H1 (cell line): ENCODE data around the gene GSAP. TPM values are rescaled to one million over a fixed set of nuclear protein-coding genes. Genes with fewer than 3 reads are reported as not detected.

ENCODE experiments used
- ASH2L ChIP-seq: fragments of 200-600, 300-600 bp; sonication (generic); IDR thresholded peaks from one replicate; pipeline ENCODE4 v1.7.1; 2017; ENCODE audit warnings: low read length
- BACH1 ChIP-seq: IDR thresholded peaks from 2 replicates; pipeline ENCODE4 v1.6.1; 2012; ENCODE audit warnings: low read length, improper control_type of control experiment
- CEBPB ChIP-seq: IDR thresholded peaks from 2 replicates; pipeline ENCODE4 v1.6.1; 2012; ENCODE audit warnings: low read depth, low read length
- CREB1 ChIP-seq: IDR thresholded peaks from 2 replicates; pipeline ENCODE4 v1.6.1; 2012; ENCODE audit warnings: inconsistent platforms
- EZH2 ChIP-seq: fragments of 200-600 bp; sonication (generic); IDR thresholded peaks from 2 replicates; pipeline ENCODE4 v1.7.1; 2012; ENCODE audit warnings: low read depth, mild to moderate bottlenecking, moderate library complexity, low read length, inconsistent platforms; ENCODE audit not compliant: severe bottlenecking
- GABPA ChIP-seq: IDR thresholded peaks from 2 replicates; pipeline ENCODE4 v1.6.1; 2011; ENCODE audit warnings: mild to moderate bottlenecking, low read length, moderate library complexity, borderline replicate concordance; ENCODE audit not compliant: insufficient read depth
- KDM5A ChIP-seq: fragments of 200-600 bp; IDR thresholded peaks from 2 replicates; pipeline ENCODE4 v1.7.1; 2012; ENCODE audit warnings: mild to moderate bottlenecking, low read length, inconsistent platforms, mixed read lengths
- RXRA ChIP-seq: IDR thresholded peaks from 2 replicates; pipeline ENCODE4 v1.6.1; 2011; ENCODE audit warnings: low read depth, mild to moderate bottlenecking, low read length, moderate library complexity; ENCODE audit not compliant: insufficient read depth
- TAF1 ChIP-seq: IDR thresholded peaks from 2 replicates; pipeline ENCODE4 v1.6.1; 2011; ENCODE audit warnings: mild to moderate bottlenecking, low read depth, low read length
- TAF7 ChIP-seq: optimal IDR thresholded peaks from 2 replicates; pipeline ENCODE3; 2011; ENCODE audit warnings: low read depth, mild to moderate bottlenecking, inconsistent platforms, low read length, moderate library complexity, borderline replicate concordance
- TEAD4 ChIP-seq: IDR thresholded peaks from 2 replicates; pipeline ENCODE4 v1.6.1; 2012; ENCODE audit warnings: low read depth, low read length, inconsistent platforms, mixed read lengths
- polyA plus RNA-seq, 7 experiments: library from polyadenylated mRNA; depleted of rRNA in 3 of 7; stranded (reverse) in 5 of 7; unstranded in 2 of 7; fragments of >200 nt in 5 of 7; fragments of 200-250 nt in 2 of 7; gene quantifications; 1 replicate in 5 of 7; 2 replicates in 1 of 7; 4 replicates in 1 of 7; pipeline versions ENCODE4 v1.2.1 to v1.2.3, GENCODE V29; 2011 to 2013; ENCODE audit warnings: missing spikeins in 2 of 7, mixed read lengths in 2 of 7
- total RNA-seq: library from RNA; stranded (reverse); fragmentation: NEBNext Ultra II Directional; extraction: Animal tissue kit (Norgen Biotek cat#: 25700); gene quantifications from 2 replicates; pipeline ENCODE4 v1.2.1, GENCODE V29; 2021
- TF ChIP-seq, protein P1 (sequence below): fragments of 300-600 bp; sonication (generic); IDR thresholded peaks from 2 replicates; pipeline ENCODE4 v1.7.1; 2012; ENCODE audit warnings: low read length, moderate library complexity, mild to moderate bottlenecking, inconsistent platforms; ENCODE audit not compliant: insufficient replicate concordance

GSAP gene
- total and polyA plus RNA-seq, 2 of the 8 experiments (the other 6 are each of a cell fraction or from before 2014, with no cell fraction given) = 0.93 to 2.1 TPM

DNA sequence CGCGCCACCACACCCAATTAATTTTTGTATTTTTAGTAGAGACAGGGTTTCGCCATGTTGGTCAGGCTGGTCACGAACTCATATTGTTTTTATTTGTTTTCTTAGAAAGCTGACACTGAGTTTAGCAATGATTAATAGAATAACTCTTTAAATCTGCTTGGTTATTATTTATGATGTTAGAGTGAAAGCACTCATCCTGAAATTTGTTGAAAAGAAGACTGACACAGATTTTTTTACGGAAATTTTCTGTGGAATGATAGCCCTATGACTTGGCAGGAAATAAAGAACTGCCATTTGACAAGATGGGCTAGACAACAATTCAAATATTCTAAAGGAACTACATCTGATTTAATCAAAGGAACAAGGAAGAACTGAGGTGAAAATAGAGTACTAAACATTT is 4.3 kb upstream of the GSAP start (continued):
- TF ChIP-seq, protein P1, sequence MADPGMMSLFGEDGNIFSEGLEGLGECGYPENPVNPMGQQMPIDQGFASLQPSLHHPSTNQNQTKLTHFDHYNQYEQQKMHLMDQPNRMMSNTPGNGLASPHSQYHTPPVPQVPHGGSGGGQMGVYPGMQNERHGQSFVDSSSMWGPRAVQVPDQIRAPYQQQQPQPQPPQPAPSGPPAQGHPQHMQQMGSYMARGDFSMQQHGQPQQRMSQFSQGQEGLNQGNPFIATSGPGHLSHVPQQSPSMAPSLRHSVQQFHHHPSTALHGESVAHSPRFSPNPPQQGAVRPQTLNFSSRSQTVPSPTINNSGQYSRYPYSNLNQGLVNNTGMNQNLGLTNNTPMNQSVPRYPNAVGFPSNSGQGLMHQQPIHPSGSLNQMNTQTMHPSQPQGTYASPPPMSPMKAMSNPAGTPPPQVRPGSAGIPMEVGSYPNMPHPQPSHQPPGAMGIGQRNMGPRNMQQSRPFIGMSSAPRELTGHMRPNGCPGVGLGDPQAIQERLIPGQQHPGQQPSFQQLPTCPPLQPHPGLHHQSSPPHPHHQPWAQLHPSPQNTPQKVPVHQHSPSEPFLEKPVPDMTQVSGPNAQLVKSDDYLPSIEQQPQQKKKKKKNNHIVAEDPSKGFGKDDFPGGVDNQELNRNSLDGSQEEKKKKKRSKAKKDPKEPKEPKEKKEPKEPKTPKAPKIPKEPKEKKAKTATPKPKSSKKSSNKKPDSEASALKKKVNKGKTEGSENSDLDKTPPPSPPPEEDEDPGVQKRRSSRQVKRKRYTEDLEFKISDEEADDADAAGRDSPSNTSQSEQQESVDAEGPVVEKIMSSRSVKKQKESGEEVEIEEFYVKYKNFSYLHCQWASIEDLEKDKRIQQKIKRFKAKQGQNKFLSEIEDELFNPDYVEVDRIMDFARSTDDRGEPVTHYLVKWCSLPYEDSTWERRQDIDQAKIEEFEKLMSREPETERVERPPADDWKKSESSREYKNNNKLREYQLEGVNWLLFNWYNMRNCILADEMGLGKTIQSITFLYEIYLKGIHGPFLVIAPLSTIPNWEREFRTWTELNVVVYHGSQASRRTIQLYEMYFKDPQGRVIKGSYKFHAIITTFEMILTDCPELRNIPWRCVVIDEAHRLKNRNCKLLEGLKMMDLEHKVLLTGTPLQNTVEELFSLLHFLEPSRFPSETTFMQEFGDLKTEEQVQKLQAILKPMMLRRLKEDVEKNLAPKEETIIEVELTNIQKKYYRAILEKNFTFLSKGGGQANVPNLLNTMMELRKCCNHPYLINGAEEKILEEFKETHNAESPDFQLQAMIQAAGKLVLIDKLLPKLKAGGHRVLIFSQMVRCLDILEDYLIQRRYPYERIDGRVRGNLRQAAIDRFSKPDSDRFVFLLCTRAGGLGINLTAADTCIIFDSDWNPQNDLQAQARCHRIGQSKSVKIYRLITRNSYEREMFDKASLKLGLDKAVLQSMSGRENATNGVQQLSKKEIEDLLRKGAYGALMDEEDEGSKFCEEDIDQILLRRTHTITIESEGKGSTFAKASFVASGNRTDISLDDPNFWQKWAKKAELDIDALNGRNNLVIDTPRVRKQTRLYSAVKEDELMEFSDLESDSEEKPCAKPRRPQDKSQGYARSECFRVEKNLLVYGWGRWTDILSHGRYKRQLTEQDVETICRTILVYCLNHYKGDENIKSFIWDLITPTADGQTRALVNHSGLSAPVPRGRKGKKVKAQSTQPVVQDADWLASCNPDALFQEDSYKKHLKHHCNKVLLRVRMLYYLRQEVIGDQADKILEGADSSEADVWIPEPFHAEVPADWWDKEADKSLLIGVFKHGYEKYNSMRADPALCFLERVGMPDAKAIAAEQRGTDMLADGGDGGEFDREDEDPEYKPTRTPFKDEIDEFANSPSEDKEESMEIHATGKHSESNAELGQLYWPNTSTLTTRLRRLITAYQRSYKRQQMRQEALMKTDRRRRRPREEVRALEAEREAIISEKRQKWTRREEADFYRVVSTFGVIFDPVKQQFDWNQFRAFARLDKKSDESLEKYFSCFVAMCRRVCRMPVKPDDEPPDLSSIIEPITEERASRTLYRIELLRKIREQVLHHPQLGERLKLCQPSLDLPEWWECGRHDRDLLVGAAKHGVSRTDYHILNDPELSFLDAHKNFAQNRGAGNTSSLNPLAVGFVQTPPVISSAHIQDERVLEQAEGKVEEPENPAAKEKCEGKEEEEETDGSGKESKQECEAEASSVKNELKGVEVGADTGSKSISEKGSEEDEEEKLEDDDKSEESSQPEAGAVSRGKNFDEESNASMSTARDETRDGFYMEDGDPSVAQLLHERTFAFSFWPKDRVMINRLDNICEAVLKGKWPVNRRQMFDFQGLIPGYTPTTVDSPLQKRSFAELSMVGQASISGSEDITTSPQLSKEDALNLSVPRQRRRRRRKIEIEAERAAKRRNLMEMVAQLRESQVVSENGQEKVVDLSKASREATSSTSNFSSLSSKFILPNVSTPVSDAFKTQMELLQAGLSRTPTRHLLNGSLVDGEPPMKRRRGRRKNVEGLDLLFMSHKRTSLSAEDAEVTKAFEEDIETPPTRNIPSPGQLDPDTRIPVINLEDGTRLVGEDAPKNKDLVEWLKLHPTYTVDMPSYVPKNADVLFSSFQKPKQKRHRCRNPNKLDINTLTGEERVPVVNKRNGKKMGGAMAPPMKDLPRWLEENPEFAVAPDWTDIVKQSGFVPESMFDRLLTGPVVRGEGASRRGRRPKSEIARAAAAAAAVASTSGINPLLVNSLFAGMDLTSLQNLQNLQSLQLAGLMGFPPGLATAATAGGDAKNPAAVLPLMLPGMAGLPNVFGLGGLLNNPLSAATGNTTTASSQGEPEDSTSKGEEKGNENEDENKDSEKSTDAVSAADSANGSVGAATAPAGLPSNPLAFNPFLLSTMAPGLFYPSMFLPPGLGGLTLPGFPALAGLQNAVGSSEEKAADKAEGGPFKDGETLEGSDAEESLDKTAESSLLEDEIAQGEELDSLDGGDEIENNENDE = no peak
- no peak for TF ChIP-seq GABPA
- no peak for TF ChIP-seq EZH2
- no peak for TF ChIP-seq ASH2L
- TF ChIP-seq TEAD4 = no peak
- TF ChIP-seq TAF7 = no peak
- no peak for TF ChIP-seq RXRA
- TF ChIP-seq TAF1 = no peak
- no peak for TF ChIP-seq BACH1
- TF ChIP-seq CREB1 = no peak
- no peak for TF ChIP-seq CEBPB
- TF ChIP-seq KDM5A = no peak
